Measurements from ENCODE around the gene SPRED3. TPM values are rescaled to one million over a fixed set of nuclear protein-coding genes. Genes with fewer than 3 reads are reported as not detected.

SPRED3 gene
- total and polyA plus RNA-seq, 9 of the 15 experiments (the other 6 are each of a cell fraction or from before 2014, with no cell fraction given), result 0.05 to 1.3 (median 0.36) TPM

GRCh38 chr19:38417544-38418506 lies 29.3 kb downstream of the SPRED3 start (continued):
- TF ChIP-seq JUND (IDR thresholded peaks at IDR 0.05; ENCODE audit: borderline replicate concordance, low read depth, low read length) (peak; percentile 63), JUND (tag; IDR thresholded peaks at IDR 0.05; ENCODE audit: borderline replicate concordance, low read depth, low read length) (peak; percentile 55; the same call in 1 of the 3 replicates), NONO (IDR thresholded peaks at IDR 0.05; ENCODE audit: low read depth in 2 of 2, low read length in 1 of 2) (no peak), ZNF282 (CRISPR knock-in tag; IDR thresholded peaks at IDR 0.05) (no peak), ZNF668 (CRISPR knock-in tag; IDR thresholded peaks at IDR 0.05) (no peak), CHAMP1 (IDR thresholded peaks at IDR 0.05) (no peak), MNT (conservative IDR thresholded peaks at IDR 0.05) (peak in 1 of 2 experiments; percentile 73; a peak in 3 of 4 replicates), RCOR1 (IDR thresholded peaks at IDR 0.05; ENCODE audit: borderline replicate concordance in 1 of 2, low read depth in 2 of 2, low read length in 2 of 2) (peak in 1 of 2 experiments; percentile 22; a peak in 1 of 4 replicates), DACH1 (IDR thresholded peaks at IDR 0.05; ENCODE audit: partially characterized antibody) (peak; percentile 6), ETV5 (CRISPR knock-in tag; IDR thresholded peaks at IDR 0.05; ENCODE audit: low read depth) (no peak), HNRNPUL1 (IDR thresholded peaks at IDR 0.05; ENCODE audit: low read length) (no peak), ZNF518B (CRISPR knock-in tag; IDR thresholded peaks at IDR 0.05) (no peak), SIN3A (IDR thresholded peaks at IDR 0.05; ENCODE audit: borderline replicate concordance in 2 of 2, control insufficient read depth in 1 of 2, low read depth in 2 of 2, low read length in 2 of 2) (0 out of 4 replicates have a peak, but pooled peaks have one; percentile 36 to 40), ATF1 (CRISPR knock-in tag; IDR thresholded peaks at IDR 0.05) (peak; percentile 49; the same call in 1 of the 2 replicates), ATF1 (tag; IDR thresholded peaks at IDR 0.05) (peak; percentile 97), ZEB2 (IDR thresholded peaks at IDR 0.05) (peak; percentile 63; the same call in 1 of the 2 replicates), HNRNPK (IDR thresholded peaks at IDR 0.05; ENCODE audit: low read depth, low read length, poor library complexity, severe bottlenecking) (no peak), PKNOX1 (IDR thresholded peaks at IDR 0.05) (peak; percentile 36; the same call in 1 of the 2 replicates)
